ENCODE measurements around the gene NMNAT3.
A peak's percentile ranks its signal among the peaks of the same experiment; 100 is the strongest.

Gene NMNAT3

DNA sequence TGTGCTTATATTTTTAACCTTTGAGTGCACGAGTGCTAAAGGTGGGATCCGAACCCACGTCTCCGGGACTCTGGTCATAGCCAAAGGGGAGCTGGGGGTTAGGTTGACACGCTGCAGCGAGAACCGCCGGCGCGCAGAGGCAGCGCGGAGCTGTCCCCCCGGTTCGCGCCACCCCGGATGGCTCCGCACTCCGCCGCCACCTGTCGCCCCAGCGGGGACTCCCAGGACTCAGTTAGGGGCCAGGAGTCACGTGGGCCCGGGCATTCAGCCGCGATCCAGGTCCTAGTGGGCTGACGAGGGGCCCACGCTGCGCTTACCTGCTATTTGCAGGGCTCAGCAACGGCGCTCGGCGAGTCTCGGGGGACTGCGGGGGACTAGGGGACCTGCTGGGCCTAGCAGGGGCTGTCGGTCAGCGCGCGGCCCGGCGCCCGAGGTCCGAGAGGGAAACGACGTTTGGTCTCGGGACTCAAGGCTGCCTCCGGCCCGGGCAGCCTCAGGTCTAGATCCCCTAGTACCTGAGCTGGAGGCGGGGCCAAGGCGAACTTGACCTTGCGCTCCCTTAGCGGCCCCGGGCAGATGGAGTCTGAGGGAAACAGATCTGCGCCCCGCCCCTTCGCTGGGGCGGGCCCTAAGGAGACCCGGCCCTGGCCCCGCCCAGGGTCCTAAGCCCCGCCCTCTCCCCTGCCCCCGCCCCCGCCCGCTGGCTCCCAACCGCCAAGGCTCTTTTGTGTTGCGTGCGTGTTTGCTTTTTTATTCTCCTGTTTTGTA, at the start of gene NMNAT3:
NMNAT3 (minus strand) TSS at position 585 of the 768 bp plus-strand sequence. CDS start 50,248 bp downstream, outside the sequence.
- DNase-seq = peak; percentile 90

DNA sequence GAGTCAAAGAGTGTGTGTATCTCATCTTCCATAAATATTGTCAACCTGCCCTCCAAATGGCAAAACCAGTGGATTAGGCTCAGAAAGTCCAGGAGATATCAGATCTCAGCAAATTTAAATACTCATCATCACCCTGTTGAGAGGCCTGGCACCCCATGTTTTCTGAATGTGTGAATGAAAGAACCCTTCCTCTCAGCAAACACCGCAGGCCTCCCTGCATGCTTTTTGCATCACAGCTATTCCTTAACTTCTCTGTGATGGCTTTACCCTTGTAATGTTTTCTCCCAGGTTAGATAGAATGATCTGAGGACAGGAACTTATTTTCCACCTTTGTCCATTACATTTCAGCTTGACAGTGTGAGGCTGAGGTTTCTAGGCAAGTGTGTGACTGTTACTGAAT, 43.6 kb upstream of the NMNAT3 start:
- no peak for DNase-seq

DNA sequence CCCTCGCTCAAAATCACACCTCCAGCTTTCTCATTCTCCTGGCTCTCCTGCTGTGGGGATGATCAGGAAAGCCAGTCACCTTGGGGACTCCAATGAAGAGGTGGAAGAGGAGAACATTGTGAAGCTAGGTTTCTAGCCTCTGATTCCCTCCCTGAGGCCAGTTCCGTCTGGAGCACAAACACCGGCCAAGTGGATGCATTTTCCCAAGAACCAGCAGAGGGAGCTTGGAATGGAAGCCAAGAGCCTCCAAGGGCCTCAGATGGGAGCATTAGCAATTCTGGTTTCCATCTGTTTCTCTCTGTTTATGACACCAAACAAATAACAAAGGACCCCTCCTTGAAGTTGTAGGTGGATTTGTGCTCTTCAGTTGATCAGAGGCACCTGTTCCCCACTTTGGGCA, 40.6 kb upstream of the NMNAT3 start:
- no peak for DNase-seq

DNA sequence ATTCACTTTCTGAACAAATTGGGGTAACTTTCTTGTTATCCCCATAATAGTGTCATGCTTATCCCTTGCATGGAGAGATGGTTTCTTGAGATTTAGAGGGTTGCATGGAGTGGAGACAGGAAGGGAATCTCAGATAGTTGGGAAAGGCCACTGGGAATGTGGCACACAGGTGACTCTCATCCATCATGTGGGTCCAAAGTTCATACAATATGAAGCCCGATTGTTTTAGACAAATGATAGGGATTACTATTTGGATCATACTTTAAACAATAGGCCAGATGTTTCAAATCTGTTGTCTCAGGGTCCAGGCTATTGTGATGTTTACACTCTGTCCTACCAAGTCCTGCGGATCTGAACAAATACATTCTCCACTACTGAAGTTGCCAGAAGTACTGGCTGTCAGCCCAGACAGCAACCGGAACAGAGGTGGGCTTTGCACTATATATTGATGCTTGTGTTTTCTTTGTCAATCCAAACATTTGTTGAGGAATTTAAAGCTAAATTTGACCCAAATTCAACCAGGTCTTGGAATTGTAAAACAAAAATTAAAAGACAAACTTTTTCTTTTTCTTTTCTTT, 39.2 kb upstream of the NMNAT3 start:
- DNase-seq = no peak

DNA sequence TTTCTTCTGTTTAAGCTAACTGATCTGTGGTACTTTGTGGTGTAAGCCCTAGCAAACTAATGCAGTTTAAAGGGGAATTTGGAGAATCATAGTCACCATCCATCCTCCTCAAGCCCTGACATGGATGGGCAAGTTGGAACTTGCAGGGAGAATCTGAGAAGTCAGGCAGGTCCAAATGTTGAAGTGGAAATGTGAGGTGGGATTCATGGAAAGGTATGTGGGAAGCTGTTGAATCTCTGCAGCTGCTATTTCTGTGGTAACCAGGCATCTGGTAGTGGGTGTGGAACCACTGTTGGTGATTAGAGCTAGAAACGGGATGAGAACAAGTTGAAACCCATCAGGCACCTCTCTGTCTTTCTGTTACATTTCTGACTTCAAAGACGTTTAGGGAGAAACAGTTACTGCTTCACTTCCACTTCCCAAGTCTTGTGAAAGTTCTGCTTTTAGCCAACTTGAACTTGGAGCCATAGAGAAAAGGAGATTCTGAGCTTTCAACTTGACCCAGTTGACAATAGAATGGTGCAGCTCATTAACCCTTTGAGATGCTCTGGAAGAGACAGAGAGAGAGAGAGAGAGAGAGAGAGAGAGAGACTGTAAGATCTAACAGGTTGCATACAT, 38.1 kb upstream of the NMNAT3 start:
- no peak for DNase-seq

DNA sequence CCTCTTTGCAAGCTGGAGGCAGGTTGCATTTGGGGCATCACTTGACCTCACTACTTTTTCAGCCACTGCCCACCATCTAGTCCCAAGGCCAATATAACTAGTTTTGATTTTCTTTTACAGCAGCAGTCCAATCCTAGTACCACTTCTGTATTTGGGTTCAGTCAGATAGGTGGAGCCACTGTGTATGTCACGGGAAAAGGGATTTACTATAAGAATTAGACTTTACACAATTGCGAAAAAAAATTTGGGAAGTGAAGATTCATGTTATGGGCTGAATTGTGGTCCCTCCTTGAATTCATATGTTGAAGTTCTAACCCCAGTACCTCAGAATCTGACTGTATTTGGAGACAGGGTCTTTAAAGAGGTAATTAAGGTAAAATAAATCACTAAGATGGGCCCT, 37.4 kb upstream of the NMNAT3 start:
- DNase-seq = no peak

DNA sequence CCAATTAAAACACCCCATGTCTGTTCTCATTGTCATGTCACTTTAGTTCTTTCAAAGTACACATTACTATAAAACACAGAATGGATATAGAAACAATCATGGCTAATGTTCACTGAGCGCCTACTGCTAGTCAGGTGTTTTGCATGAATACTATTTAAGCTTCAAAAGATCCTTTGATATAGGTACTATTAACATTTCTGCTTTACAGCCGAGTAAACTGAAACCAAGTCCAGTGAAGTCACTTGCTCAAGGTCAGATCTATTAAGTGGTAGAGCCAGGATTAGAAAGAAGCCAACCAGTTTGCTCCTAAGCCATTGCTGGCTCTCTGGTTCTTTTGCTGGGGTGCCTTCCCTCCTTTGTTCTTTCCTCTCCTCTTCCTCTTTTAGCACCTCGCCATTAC, 32.4 kb upstream of the NMNAT3 start:
- no peak for DNase-seq

DNA sequence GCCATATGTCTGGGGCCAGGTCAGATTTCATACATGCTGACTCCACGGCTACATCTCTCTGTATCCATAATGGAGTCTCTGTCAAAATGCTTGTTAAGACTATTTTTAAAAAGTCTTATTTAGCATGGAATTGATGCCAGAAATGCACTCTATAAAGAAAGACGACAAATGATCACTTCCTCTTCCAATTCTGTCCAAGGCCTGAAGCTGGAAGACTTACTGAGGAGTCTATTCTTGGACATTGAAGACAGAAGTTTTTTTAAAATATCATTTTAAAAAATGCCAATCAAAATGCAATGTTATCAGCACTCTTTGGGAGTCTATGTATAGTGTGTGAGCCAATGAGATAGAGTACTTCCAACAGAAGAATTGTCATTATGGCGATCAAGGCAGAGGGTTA, 27.9 kb upstream of the NMNAT3 start:
- DNase-seq = no peak

DNA sequence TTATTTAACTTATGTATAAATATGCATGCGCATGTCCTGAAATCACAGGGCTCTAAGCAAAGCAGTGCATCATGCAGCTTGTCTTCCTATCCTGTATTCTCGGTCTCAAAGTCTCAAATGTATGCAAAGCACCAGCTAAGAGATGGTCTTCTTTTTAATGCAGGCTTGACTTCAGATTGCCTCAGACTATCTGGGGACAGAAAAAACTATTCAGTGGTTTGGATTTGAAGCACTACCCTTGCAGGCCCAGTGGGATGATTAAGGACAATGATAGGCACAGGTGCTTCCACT, 18.5 kb upstream of the NMNAT3 start:
- DNase-seq = no peak

DNA sequence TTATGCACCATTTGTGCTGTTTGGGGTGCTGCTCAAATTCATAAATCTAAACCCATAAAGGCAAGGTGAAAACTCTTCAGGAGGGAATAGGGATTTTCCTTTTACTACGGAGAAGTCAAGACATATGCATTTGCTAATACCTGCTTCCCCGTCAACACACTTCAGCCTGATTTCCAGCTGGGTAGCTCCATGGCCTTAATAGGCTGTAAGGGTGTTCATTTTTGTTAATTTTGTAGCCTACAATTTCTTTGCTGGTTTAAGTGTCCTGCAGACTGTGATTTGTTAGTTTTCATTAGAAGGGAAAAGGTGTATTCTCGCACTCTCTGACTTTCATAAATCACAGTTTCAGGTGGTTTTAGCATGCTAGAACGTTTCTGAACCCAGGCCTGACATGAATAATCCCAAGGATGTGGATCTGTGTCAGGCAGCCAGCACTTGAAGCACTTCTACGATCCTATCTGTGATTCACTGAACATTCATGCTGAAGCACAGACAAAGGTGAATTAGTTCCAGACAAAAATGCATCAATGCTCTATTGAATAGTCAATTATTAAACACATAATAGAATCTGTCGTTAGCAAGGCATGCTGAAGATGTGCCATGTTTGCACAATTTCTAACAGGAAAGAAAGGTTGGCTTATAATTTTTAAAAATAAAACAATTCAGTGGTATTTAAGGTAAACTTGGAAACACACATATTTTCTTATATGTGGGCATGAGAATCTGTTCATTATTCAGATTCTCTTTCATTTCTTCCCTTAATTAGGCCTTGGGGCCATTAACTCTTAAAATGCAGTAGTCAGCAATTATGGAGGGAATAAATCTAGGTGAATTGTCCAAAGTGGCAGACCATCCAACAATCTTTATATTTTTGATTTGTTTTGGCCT, 17.9 kb upstream of the NMNAT3 start:
- no peak for DNase-seq

DNA sequence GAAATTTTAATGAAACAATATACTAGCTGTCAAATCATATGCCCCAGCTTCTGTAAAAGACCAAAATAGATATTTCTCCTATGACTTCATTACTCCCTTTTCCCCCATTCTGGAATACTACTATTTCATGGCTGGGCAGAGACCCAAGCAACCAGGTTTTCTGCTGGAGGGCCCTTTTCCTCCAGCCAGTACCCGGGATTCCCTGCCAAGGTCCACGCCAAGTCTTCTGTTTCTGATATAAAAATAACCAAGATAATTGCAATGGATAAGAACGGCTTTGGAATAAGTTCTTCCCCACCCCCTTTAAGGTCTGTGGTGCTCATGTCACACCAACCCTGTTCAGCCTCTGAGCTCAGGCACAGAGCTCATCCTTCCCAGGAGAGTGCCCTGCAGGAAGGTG, 17.2 kb upstream of the NMNAT3 start:
- no peak for DNase-seq

DNA sequence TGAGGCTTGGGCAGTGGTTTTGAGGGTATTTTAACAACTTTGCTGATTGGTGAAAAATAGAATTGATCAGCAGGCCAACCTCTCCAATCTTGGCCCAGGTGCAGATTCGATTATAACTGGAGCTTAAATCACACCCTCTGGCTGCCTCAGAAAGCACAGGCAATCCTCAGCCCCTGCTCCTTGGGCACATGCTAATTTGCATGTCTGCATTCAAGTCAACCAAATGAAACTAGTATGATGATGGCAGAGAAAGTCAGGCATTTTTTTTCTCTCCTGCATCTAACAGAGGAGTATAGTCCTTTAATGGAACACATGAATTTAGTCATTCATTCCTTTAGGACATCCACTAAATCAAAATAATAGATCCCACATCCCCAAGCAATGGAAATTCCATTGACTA, 16.8 kb upstream of the NMNAT3 start:
- no peak for DNase-seq

DNA sequence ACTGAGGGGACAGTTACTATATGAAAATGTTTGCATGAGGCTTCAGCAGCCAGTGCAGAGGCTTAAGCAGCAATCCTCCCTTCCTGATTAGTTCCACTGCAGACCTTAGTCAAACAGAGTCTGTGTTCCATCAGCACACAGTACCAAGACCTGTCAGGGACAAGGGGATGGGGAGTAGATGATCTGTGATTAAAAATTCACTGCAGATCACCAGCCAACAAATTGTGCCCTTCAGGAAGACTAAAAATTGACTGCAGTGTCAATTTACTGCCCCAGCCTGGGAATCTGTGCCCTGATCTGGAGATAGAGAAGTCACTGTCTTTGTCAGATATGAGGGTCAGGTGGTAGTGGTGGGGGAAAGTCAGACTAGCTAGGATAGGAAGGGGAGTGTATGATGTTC, 13.8 kb upstream of the NMNAT3 start:
- DNase-seq = no peak

DNA sequence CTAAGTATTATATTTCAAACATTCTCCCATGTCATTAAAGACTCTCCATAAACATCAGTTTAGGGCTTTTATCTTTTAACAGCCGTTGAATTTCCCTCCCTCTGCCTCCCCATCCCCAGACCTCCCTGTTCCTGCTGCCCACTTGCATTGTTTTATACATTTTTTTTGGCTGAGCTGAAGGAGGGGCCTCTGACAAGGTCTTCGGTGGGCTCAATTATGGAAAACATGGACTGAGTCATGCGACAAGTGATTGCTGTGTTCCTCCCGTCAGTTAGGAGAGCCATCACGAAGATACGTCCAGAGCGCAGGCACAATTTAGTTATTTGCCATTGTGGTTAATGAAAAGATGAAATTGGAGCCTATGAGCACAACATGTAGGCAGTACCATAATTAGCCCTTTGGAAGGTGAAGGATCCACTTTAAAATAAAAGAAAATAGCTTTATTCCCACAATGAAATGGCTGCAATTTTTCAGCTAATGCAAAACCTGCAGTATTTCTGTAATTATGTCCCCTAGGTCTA, 12.0 kb upstream of the NMNAT3 start:
- DNase-seq = no peak

DNA sequence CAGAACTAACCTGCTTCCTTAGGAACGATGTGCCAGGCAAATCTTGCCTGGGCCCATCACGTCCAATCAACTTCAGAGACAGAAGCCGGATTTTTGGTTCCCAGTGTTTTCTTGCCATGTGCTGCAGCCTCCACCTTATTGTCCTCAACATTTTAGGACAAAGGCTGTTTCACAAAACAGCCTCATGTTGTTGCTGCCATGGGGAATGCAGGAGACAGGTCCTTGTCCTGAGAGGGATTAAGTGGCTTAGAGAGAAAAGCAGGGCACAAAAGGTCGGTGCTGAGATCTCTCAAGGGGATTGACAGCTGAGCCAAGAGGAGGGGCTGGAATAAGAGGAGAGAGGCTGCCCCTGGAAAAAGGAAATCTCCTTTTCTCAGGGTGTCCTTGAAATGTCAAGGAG, 11.3 kb upstream of the NMNAT3 start:
- DNase-seq = no peak

DNA sequence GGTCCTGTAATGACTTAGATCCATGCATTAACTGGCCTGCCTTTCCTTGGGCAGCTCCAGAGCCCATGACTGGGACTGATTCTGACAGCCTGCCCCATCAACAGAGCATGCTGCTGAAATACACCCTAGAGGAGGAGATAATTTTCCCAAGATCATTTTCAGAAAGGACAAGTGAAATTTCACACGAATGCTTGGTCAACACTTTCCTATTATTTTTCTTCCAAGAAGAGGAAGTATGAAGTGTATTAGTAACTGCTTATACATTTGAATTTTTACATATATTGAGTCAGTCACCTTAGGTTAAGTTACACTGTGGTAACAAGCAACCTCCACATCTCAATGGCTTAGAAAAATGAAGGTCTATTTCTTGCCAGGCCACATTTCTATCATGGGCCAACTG, 9.7 kb upstream of the NMNAT3 start:
- no peak for DNase-seq

DNA sequence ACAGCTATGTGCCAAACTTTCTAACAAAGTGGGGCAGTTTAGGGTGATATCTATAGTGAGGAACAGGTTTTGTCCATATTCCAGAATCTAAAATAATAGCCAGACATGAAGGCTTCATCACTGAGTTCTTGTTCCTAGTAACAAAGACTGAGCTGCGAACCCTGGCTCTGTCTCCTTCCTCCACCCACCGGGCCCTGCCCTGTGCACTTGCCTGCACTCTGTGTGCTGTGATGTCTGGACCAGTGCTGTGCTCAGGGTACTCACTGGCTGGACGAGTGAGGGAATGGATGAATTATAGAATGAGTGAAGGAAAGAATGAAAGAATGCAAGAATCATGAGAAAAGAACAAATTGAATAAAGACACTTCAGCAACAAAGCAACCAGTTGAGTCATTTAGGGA, 8.9 kb upstream of the NMNAT3 start:
- no peak for DNase-seq

DNA sequence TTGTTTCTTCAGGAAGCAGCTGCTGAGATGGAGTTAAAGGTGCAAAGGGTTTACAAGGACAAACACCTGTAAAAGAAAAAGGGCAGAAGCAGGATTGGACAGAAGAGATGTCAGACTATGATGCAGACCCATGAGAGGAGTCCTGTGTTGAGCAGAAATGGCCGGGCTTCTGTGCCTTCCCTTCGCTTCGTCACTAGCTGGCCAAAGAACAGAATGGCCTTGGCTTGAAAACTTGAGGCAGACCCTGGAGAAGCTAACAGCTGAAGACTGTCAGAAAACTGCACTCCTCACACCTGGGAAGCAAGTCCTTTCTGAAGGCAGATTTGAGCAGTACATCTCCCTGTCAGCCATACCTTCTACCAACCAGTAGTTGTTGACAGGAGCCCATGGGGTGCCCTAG, 8.4 kb upstream of the NMNAT3 start:
- no peak for DNase-seq

DNA sequence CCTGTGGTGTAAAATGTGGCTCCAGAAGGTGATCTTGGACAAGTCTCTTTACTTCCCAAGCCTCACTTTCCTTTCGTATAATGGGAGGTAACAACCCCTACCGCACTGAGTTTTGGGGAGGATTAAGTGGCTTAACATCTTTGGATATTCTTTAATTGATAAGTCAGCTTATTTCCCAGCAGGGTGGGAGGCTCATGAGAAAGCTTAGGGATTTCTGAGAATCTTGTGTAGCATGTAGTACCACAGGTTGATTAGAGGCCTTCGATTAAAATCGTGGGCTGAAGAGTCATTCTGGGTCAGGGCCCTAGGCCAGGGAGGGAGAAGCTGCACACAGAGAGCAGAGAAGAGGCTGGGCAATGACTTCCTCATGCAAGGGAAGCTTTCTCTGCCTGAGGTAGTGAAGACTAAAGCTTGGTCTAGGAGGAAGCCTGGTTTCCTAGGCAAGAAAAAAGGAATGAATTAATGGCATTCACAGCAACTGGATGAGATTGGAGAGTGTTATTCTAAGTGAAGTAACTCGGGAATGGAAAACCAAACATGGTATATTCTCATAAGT, 1.5 kb upstream of the NMNAT3 start:
- DNase-seq = no peak

DNA sequence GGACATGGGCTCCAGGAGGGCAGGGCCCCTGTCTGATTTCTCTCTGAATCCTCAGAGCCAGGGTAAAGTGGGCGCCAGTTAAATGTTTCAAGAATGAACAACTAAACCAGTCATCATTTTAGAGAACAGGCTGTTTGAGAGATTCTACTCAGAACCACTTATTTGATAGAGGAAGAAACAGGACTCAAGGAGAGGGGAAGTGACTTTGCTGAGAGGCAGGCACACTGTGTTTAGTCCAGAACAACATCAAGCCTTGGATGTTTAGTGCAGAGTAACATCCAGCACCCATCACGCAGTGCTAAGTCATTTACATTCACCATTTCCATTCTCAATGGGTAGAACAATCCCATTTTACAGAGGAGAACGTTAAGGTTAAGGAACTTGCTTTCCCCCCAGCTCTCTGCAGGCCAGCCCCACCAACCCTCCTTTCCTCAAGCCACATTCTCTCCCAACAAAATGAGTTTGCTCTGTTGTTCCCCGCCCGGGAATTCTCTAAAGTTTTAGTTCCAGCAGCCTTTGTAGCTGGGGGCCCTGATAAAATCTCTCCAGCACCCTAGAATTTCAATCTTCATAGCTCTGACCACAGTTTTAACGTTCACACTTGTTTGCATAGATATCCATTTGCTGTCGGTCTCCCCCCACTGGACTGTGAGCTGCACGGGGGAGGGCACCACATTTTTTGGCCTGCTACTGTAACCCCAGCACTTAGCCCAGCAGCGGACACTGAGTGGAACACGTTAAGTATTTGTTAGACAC, 962 bp downstream of the NMNAT3 start:
- DNase-seq = no peak

DNA sequence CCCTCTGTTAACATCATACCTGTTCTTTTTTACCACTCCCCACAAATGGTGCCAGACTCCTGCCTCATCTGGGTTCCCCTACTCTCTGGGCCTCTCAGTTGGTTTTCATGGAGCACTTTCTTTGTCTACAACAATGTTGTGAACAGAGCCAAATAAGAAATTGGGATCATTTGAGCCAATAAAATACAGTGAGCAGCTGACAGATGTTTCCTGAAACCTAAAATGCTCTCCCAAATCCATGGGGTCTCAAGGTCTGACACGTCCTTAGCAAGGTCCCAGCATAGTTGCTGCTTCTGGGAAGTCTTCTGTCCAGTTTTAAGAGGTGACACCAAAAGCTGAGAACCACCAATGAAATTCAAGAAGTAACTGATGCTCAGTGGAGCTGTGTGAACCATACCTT, 1.7 kb downstream of the NMNAT3 start:
- no peak for DNase-seq

DNA sequence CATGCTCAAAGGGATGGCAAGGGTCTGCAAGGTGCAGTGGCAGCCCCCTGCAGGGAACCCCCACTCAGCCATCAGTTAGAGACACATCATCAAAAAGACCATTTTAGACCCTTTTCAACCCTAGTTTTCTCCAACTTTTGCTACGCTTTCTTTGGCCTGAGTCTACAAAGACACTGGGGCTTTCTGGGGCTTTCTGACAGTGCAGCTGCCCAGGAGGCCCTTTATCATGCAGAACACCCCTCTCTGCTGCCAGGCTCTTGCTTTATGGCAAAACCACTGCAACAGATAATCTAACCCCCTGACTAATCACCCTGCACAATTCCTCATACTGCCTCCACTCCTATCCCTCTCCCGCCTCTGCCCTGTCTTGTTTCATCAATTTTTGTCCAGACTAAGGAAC, 2.4 kb downstream of the NMNAT3 start:
- no peak for DNase-seq
